OCI-M1 (cell line): ENCODE results near the gene PRXL2B.
"Not testable (repeated sequence)": the region's sequence is repeated elsewhere in the genome, so short reads cannot be mapped to it uniquely, and the experiment has no call there.

ENCODE experiments used
- DNase-seq: peaks from one replicate; lab custom pipeline; 2025; lab: John Stamatoyannopoulos, UW

PRXL2B gene

DNA sequence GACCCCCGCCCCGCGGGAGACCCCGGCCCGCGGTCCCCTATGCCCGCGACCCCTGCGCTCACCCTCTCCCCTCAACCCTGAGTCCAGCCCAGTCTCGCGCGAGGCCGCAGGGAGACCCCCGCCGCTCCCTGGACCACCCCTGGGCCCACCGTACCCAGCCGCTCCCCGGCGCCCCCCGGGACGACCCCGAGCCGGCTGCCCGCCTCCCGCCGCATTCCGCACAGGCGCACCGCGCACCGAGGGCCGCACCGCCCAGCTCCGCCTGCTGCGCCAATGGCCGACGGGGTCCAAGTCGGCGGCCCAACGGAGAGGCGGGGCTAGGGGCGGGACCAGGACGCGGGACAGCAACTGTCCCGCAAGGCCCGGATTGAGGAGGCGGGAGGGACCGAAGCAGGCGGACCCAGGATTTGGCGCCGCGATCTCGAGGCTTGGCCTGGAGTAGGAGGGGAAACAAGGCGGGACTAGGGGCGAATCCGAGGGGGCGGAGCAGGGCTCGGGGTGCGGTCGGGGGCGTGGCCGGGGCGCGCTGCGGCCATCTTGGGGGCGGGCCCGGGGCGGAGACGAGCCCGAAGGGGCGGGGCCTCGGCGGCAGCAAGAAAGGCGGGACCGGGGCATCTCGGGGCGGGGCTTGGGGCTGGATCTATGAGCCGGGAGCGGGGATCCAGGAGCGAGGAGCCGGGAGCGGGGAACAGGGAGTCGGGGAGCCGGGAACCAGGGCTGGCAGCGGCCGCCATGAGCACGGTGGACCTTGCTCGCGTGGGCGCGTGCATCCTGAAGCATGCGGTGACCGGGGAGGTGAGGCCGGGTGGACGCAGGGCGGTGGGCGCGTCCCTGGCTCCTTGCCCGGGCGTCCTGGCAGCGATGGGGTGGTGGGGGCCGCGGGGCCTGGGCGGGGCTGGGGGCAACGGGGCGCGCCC, at the start of gene PRXL2B:
Gene PRXL2B, plus strand, starts transcription at position 624 of the 917 bp plus-strand sequence. Its CDS starts 109 bp downstream, at position 733.
- peak; percentile 98 for DNase-seq

GRCh38 chr1:2537784-2538115, 48.8 kb upstream of the PRXL2B start:
- no peak for DNase-seq

DNA sequence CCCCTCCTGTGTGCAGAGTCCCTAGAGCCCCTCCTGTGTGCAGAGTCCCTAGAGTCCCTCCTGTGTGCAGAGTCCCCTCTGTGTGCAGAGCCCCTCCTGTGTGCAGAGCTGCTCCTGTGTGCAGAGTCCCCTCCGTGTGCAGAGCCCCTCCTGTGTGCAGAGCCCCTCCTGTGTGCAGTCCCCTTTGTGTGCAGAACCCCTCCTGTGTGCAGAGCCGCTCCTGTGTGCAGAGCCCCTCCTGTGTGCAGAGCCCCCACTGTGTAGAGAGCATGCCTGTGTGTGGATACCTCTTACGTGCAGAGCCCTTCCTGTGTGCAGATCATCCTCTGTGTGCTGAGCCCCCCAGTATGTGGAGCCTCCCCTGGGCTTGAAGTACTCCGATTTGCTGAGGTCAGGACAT, 48.2 kb upstream of the PRXL2B start:
- DNase-seq, result no peak

DNA sequence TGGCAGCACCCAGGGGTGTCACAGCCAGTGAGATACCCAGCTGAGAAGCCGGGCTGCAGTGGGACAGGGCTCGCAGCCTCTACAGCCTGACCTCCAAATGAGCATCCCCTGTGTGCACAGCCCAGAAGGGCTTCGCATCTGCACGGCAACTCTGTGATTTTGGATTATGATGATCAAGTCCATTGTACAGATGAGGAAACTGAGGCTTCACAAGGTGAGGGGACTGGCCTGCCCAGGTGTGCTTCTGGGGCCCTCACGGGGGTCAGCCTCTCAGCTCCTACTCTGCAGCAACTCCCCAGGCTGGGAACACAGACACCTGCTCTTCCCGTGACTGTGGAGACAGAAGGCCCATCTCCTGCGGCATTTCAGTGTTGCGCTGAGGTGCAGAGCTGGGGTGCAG, 47.7 kb upstream of the PRXL2B start:
- no peak for DNase-seq

- DNase-seq, result peak; percentile 33
These were observed 47.2 kb upstream of the PRXL2B start for GRCh38 chr1:2539312-2539907.

- no peak for DNase-seq
These were observed 45.6 kb upstream of the PRXL2B start for GRCh38 chr1:2540816-2541492.

- DNase-seq, result peak; percentile 37
These were observed 44.8 kb upstream of the PRXL2B start for GRCh38 chr1:2541619-2542245.

GRCh38 chr1:2542246-2542915, 44.2 kb upstream of the PRXL2B start:
- DNase-seq, result no peak

DNA sequence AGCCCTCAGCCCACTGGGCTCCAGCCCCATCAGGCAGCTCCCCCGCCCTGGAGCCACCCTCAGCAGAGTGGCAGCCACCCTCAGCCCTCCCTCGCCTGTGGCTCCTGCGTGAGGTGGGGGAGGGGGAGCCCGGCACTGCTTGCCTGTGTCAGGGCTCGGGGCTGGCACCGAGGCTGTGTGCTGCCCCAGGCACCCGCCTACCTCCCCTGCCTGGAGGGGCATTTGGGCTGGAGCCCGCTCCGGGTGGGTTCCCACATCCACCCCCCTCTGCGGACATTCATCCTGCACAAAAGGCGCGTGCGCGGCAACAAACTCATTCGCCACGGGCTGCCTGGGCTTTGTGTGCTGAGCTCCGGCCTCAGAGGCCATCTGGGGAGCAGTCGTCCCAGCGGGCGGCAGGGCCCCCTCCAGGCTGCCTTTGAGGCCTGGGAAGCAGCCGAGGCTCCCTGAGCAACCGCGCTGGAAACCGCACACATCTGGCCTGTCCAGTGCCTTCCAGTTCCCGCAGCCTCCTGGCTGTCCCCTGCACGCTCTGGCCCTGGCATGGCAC, 43.0 kb upstream of the PRXL2B start:
- peak; percentile 34 for DNase-seq

DNA sequence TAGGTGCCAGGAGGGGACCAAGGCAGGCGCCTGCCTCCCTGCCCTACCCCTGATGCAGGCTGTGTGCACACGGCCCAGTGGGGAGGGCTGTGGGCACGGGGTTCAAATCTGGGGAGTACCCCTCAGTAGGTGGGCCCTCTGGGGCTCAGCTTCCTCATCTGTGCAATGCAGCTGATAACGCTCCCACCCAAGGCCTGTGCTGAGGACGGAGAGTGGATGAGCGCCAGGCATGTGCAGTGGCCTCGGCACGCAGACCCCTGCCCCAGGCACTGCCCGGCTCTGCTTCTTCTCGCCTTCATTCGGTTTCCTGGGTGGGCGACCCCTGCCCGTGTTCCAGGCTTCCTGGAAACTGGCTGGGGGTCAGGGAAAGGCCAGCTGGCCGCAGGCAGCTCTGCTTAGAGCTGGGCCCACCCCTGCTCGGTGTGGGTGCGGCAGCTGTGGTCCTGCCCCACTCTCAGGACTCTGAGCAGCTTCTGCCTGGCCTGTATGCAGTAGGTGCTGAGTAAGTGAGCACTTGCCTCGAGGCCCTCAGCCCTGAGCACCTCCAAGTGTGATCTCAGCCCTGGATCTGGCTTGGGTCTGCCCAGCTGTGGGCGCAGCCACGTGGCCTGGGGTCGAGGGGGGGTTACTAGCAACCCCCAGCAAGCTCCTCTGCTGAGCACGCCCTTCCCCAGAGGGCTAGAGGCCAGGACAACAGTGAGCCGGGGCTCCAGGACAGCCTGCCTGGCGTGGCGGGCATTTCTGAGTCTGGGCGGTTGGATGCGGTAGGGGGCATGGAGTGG, 42.3 kb upstream of the PRXL2B start:
- DNase-seq, result no peak

GRCh38 chr1:2544875-2545640, 41.5 kb upstream of the PRXL2B start:
- DNase-seq, result peak; percentile 22

GRCh38 chr1:2545754-2546514, 40.6 kb upstream of the PRXL2B start:
- DNase-seq, result peak; percentile 94

DNA sequence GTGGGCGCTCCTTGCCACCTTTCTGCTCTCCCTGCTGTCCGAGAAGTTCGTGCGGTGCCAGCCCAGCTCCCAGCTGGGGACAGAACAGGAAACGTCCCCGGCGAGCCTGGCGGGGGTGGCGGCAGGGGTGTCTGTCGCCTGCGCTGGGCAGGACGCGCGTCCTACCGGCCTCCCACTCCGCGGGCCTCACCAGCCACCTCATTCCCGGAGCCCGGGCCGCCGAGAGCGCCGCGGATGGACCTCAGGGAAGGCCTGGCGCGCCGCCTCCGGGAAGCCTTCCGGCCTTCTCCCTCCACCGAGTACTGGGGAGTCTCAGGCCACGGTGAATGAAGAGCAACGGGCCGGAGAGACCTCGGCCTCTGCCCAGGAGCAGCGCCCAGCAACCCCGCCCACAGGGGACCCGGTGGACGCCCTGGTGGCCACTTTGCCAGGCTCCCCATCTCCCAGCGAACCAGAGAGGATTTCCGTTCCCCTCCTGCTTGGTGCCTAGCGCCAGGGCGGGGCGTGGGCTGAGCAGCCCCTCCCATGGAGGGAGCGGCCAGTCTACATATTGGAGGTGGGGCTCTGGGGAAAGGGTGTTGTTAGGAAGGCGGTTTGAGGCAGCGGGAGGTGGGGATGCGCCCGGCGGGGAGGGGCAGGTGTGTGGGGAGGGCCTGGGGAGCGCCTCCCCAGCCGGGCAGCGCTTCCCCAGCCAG, 39.9 kb upstream of the PRXL2B start:
- DNase-seq, result peak; percentile 93

DNA sequence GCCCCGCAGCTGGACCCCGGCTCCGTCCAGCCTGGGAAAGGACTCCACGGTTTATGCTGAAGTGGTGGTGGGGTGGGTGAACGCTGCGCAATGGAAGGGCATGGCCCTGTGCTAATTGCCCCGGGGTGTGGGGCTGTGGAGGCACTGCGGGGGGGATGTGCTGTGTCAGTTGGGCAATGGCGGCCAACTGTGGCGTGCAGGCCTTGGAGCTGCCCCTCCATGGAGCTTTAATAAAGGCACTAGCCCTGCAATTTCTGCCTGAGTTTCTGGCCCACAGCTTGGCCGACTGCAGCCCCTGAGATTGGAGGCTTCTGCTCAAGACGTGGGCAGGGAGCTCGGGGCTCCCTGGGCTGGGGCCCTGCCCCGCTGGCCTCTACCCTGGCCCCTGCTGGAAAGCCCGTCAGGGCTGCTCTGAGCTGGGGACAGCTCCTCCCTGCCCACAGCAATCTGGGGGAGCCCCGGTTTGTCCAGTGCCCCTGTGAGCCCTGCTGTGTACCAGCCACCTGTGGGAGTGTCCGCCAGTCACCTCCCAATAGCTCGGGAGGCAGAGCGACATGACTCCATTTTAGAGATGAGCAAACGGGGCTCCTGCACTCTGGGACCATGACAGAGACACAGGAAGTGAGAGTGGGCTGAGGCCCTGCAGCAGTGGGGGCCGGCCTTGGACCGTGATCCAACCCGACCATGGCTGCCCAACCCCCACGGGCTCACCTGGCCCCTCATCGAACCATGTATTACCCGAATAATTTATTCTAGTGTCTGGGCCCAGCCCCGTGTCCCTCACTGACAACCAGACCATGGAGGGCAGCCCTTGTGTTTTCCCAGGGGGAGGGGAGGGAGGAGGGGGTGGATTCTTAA, 39.1 kb upstream of the PRXL2B start:
- DNase-seq, result peak; percentile 59

DNA sequence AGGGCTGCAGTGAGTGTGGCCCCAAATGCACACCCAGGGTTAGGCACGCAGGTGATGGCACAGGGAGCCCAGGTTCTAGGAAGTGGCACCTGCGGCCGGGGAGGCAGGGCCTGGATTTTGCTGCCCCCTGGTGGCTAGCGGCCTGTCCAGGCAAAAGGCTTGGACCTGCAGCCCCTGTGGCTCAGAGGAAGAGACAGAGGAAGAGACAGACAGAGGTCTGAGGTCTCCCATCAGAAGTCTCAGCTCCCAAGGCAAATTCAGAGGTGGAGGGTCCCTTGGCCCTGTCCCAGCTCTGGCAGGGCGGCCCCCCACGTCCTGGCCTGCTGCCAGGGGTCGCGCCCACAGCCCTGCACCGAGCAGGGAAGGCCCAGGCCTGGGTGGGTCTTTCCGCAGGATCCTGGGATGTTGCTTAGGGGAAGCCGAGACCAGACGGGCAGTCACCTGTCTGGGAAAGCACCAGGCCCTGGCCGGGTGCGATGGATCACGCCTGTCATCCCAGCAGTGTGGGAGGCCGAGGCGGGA, 38.4 kb upstream of the PRXL2B start:
- DNase-seq, result peak; percentile 89

GRCh38 chr1:2549367-2550029, 37.1 kb upstream of the PRXL2B start:
- not testable (repeated sequence) for DNase-seq
